Neural crest cell (in vitro differentiated cells): ENCODE results near the gene ERC2. TPM values are rescaled to one million over a fixed set of nuclear protein-coding genes. Genes with fewer than 3 reads are reported as not detected.

Source experiments
- DNase-seq: peaks from one replicate; pipeline ENCODE4 v3.0.0; 2021; ENCODE audit warnings: low read depth, mixed read lengths, low spot score
- H3K27ac Mint-ChIP-seq: one replicate; pipeline ENCODE4 v1.8.0; 2021; ENCODE audit warnings: mild to moderate bottlenecking, mixed read lengths; ENCODE audit not compliant: unreplicated experiment
- H3K27me3 Mint-ChIP-seq: 2 replicates; pipeline ENCODE4 v1.8.0; 2021; ENCODE audit warnings: low read depth, mild to moderate bottlenecking, mixed read lengths
- H3K36me3 Mint-ChIP-seq: 2 replicates; pipeline ENCODE4 v1.8.0; 2021; ENCODE audit warnings: low read depth, mild to moderate bottlenecking, mixed read lengths
- H3K4me1 Mint-ChIP-seq: 2 replicates; pipeline ENCODE4 v1.8.0; 2021; ENCODE audit warnings: mixed read lengths
- H3K4me3 Mint-ChIP-seq: one replicate; pipeline ENCODE4 v1.8.0; 2021; ENCODE audit warnings: mild to moderate bottlenecking, mixed read lengths
- H3K9me3 Mint-ChIP-seq: 2 replicates; pipeline ENCODE4 v1.8.0; 2021; ENCODE audit warnings: mixed read lengths
- CTCF ChIP-seq: fragments of 200-600 bp; sonication (generic); conservative IDR thresholded peaks from 2 replicates; pipeline ENCODE4 v1.5.0; 2021; ENCODE audit warnings: antibody characterized with exemption, mild to moderate bottlenecking
- total RNA-seq: library from RNA; stranded (reverse); gene quantifications from 2 replicates; pipeline ENCODE4 v1.2.1, GENCODE V29; 2021

Gene ERC2
- total RNA-seq, 1 donor from 2014 or later = 13.5 TPM

GRCh38 chr3:55646121-55646520, 822.1 kb downstream of the ERC2 start:
- DNase-seq = no peak
- Mint-ChIP-seq H3K27me3 (no peaks in the 10 kb centered on the region), H3K9me3 (no peaks in the 10 kb centered on the region), H3K27ac (no peak overlapping the region), H3K36me3 (no peaks in the 10 kb centered on the region), H3K4me3 (no peak overlapping the region), H3K4me1 (peaks cover 11% of the 10 kb centered on the region)
- no peak for TF ChIP-seq CTCF

- H3K4me3 Mint-ChIP-seq = no peak overlapping the region
- H3K36me3 Mint-ChIP-seq = no peaks in the 10 kb centered on the region
- H3K27ac Mint-ChIP-seq = no peak overlapping the region
- peaks cover 10% of the 10 kb centered on the region for H3K4me1 Mint-ChIP-seq
- H3K27me3 Mint-ChIP-seq = no peaks in the 10 kb centered on the region
- H3K9me3 Mint-ChIP-seq = no peaks in the 10 kb centered on the region
- TF ChIP-seq CTCF = no peak
- no peak for DNase-seq
Measured at GRCh38 chr3:55645422-55645821, 822.8 kb downstream of the ERC2 start.

GRCh38 chr3:55643283-55643682, 825.0 kb downstream of the ERC2 start:
- no peak overlapping the region for H3K27ac Mint-ChIP-seq
- H3K36me3 Mint-ChIP-seq = no peaks in the 10 kb centered on the region
- no peaks in the 10 kb centered on the region for H3K9me3 Mint-ChIP-seq
- H3K27me3 Mint-ChIP-seq = peaks cover 3% of the 10 kb centered on the region
- no peak overlapping the region for H3K4me3 Mint-ChIP-seq
- H3K4me1 Mint-ChIP-seq = peaks cover 6% of the 10 kb centered on the region
- no peak for DNase-seq
- no peak for TF ChIP-seq CTCF

- H3K27ac Mint-ChIP-seq = no peak overlapping the region
- peaks cover 3% of the 10 kb centered on the region for H3K27me3 Mint-ChIP-seq
- H3K4me1 Mint-ChIP-seq = peaks cover 9% of the 10 kb centered on the region
- H3K36me3 Mint-ChIP-seq = no peaks in the 10 kb centered on the region
- no peak overlapping the region for H3K4me3 Mint-ChIP-seq
- no peak for TF ChIP-seq CTCF
- H3K9me3 Mint-ChIP-seq = no peaks in the 10 kb centered on the region
- DNase-seq = no peak
Measured at GRCh38 chr3:55641964-55642363, 826.3 kb downstream of the ERC2 start.

- no peak for TF ChIP-seq CTCF
- DNase-seq = no peak
- Mint-ChIP-seq H3K4me1 (peaks cover 6% of the 10 kb centered on the region), H3K27me3 (peaks cover 3% of the 10 kb centered on the region), H3K27ac (no peak overlapping the region), H3K4me3 (no peak overlapping the region), H3K9me3 (no peaks in the 10 kb centered on the region), H3K36me3 (no peaks in the 10 kb centered on the region)
Measured at GRCh38 chr3:55639896-55640765, 828.1 kb downstream of the ERC2 start.
